ENCODE data around the gene SLA2.

Gene SLA2

DNA sequence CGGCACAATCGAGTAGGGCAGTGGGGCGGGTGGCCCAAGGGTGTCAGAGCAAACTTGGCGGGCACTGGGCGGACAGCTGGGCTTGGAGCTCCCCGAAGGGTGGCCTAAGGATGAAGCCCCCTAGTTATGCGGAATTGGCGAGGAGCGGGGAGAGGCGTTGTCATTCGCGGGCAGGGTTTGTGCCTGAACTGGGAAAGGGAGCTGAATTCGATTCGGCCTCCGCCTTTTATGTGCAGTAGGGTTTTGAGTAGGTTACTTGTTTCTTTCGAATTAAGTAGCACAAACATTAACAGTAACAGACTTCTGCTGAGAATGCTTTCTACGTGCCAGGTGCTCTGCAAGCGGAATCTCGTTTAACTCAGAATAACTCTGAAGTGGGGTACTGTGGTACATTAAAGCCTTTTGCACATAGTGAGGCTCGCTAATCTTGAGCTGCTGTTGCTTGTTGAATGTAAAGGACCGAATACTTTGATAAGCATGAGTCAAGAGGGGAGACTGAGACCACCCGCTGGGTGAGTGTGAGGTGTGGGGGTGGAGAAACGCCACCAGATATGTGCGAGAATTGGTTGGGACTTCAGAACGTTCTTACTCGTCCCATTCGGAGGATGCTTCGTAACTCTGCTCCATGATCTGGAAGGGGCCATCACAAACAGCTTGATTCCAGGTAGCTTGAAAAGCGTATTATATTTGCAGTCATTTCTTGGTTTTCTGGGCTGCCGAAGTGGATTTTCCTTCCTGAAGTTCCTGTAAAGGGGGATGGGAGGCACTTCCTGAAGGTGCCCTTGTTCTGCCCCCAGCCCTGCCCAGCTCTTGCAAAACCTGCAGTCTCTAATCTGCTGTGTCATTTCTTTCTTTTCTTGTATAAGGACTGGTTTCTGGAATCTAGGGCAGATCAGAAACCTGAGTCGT lies 39.6 kb downstream of the SLA2 start:
- DNase-seq: no peak

DNA sequence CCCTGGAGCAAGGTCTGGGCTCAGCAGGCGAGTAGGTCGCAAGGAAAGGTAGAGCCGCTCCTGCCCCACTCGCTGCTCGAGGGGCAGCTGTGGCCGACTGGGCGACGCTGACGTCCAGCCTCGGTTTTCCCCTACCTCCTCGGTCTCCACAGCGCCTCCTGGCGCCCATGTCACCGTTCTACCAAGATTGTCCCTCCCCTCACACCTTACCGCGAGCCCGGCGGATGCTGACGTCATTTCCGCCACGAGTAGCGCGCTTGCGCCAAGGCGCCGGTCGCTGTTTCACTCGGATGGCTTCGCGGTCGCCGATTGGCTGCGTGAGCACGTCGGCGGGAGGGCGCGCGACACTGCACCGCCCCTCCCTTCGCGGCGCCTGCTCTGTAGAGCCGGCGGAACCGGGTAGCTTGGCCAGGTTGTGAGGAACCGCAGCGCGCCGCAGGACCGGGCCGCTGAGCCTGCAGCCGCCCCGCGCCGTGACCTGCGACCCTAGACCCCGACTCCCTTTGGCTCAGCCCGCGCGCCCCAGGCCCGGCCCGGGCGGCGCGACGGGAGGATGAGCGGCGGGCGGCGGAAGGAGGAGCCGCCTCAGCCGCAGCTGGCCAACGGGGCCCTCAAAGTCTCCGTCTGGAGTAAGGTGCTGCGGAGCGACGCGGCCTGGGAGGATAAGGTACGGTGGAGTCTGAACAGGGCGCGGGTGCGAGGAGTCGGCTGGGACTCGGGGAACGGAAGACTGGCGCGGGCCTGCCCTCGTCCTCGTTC lies 40.4 kb downstream of the SLA2 start, which contains the start of gene RAB5IF:
Gene RAB5IF, plus strand, starts transcription at position 381 of the 759 bp plus-strand sequence. Its CDS starts 173 bp downstream, at position 554.
- DNase-seq: peak; percentile 96 to 97

DNA sequence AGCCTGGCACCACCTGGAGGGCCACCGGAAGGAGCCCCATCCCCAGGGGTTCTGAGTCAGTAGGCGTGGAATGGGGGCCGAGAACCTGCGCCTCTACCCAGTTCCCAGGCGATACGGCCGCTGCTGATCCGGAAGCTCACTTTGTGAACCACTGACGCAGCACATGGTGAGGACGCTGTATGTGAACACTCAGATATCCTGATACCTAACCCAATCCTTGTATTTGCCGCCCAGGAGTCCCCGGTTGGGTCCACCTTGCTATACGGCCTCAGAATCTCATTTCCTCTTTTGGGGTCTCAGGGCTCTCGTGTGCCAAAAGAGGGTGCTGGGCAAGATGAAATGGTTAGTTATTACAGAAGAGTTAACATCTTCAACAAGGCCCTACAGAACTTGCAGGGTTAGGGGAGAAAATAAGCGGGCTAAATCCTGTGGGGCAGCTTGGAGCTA lies 41.0 kb downstream of the SLA2 start:
- DNase-seq: no peak

DNA sequence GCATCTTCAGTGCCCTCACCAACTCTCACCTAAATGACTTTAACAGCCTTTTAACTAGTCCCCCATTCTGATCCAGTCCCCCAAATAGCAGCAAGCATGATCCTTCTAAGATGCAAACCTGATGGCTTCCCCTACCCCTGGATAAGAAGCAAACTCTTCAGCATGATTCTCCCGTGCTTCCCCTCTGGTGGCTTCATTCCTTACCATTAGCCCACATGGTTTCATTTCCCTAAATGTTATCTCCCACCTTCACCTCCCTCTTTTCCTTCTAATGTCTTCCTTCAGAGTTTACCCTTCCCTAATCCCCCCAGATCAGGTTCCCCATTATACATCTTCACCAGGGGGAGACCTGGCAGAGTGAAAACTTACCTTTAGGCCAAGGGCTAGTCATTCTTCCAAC lies 44.5 kb downstream of the SLA2 start:
- no peak for DNase-seq

DNA sequence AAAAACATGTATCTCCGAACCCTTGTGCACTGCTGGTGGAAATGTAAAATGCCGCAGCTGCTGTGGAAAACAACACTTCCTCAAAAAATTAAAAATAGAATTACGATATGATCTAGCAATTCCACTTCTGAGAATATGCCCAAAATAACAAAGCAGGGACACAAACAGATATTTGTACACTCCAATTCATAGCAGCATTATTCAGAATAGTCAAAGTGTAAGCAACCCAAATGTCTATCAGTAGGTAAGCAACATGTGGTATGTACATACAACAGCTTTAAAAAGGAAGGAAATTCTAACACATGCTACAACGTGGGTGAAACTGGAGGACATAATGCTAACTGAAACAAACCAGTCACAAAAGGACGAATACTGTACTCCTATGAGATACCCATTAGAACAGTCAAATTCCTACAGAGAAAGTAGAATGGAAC lies 46.1 kb downstream of the SLA2 start:
- DNase-seq: no peak

DNA sequence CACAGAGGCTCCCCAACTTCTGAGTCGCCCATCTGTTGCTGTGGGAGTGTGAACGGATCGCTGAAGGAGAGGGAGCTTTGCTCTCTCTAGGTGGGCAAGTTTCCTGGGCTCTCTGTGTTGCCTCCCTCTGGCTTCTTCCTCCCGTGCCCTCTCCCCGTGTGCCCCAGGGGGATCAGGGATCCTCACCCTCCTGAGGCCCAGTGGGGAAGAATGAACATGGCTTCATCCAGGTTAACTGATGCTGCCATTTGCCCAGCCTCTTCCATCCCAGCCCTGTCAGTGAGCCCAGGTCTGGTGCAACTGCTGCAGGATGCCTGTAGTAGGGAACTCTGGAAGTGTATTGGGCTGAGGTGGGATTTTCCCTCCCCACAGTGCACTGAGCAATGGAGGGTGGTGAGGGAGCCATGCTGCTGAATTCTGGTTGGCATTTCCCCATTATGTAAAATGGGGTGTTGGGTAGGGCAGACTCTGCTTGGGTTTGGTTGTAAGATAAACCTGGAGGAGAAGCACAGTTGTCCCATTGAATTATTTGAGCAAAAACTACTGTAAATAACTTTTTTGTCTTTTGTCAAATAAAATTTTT lies 52.6 kb downstream of the SLA2 start:
- DNase-seq: no peak

DNA sequence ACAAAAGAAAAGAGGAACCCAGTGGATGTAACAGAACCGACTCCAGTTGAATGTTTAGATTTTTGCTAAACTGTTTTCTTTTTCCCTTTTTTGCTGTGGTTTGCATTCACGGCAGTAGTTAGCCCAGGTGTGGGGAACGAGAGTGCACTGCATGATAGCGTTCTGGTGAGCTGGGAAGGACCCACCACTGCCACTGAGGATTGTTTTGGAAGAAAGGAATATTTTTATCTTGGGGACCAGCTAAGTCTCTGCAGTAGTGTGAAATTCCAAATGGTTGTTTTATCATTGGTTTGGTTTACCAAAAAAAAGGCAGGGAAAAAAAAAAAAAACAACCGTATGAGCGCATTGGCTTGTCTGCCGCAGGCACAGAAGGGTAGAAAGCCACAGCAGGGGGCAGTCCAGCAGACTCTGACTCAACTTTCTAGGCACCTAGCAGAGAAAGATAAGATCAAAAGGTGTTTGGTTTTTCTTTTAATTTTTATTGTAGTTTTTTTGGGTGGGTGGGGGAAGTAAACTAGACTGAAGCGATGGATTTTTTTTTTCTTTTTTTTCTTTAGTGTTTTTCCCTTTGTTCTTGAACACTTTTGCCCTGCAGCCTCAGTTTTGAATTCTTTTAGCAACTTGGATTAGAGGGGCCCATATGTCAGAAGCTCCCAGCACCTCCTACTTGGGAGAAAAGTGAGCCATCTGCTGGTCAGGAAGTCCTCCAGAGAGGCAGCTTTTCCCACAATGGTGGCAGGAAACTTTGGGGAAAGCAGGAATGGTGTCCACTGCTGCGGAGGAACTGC lies 53.9 kb downstream of the SLA2 start:
- DNase-seq: peak in 1 of 2 donors; percentile 35

DNA sequence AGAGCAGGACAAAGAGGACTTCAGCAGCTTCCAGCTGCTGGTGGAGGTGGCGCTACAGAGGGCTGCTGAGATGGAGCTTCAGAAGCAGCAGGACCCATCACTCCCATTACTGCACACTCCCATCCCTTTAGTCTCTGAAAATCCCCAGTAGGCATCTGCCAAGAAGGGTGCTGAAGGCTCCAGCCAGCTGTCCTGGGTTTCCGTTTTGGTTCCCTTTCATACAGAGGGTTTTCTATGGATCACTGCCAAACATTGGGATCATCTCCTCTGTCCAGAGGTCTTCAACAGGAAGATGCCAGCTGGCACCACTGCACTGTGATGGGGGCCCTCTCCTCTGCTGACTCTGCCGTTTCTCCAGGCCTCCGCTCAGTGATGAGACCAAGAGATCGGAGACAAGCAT lies 54.7 kb downstream of the SLA2 start:
- no peak for DNase-seq

DNA sequence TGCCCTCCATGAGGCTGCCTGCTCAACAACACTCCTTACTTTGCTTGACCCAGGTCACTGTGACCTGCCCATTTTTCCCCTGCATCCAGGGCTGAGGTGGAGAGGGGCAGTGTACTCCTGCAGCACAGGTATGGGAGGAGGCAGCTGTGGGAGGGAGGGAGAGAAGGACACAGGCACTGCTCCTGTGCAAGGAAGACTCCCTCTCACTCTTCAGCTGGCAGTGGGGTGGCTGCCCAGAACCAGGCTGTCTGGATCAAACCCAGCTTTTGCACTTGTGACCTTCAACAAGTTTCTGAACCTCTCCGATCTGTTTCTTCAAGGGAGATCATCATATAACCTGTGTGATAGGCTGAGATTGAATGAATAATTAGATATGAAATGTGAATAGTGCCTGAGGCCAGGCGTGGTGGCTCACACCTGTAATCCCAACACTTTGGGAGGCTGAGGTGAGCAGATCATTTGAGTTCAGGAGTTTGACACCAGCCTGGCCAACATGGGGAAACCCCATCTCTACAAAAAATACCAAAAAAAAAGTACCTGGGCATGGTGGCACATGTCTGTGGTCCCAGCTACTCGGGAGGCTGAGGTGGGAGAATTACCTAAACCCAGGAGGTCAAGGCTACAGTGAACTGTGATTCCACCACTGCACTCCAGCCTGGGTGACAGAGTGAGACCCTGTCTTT lies 58.5 kb downstream of the SLA2 start:
- no peak for DNase-seq

DNA sequence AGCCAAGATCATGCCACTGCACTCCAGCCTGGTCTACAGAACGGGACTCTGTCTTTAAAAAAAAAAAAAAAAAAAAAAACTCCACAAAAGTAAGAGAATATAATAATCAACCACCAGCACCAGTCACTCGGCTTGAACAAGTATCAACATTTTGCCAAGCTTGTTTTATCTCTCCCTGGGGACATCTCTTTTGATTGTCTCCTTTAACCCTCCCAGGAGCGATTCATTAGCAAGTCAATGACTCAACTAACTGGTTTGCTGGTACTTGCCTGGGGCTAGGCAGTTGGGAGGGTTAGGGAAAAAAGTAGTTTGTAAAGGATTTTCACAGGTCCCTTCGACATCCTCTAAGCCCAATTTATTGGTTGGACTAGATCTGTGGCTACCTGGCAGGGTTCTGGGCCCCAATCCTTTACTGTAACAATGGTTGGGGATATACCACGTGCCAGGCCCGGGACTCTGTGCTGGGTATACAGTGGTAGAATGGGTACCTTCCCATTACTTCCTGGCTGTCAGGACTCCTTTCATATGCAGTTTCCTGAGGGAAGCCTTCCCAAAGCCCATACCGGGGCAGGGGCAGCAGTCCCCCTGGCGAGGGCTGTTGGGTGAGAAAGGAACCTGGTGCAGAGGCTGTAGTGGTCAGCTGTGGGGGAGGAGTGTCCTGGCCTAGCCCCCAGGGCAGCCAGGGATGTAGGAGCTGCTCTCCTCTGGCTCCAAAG lies 60.4 kb downstream of the SLA2 start:
- DNase-seq: no peak

DNA sequence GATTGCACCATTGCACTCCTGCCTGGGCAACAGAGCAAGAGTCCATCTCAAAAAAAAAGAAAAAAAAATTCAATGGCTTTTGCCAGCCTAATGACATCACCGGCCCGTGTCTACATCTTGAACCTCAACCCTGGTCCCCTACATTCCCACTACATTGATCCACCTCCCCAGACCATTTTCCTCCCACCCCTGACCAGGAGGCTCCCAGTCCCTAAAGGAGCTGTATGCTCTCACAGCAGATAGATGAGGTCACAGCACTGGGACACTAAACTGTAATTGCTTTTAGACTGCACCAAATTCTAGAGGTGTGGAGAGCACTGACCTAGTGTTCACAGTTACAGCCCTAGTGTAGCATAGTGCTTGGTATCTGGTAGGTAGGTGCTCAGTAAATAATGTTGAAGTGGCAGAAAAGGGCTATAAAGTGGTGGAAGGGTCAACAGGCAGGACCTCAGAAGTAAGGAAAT lies 61.9 kb downstream of the SLA2 start:
- DNase-seq: no peak

DNA sequence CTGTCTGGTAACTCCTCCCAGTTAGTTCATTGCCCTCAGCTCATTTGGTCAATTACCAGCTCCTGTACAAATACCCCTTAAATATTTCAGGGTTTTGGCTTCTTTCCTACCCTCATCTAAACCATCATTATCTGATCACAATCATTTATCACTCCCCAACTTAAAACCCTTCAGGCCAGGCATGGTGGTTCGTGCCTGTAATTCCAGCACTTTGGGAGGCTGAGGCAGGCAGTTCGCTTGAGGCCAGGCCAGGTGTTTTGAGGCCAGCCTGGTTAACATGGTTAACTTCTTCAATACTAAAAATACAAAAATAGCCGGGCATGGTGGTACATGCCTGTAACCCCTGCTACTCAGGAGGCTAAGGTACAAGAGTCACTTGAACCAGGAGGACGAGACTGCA lies 63.2 kb downstream of the SLA2 start:
- DNase-seq: no peak

DNA sequence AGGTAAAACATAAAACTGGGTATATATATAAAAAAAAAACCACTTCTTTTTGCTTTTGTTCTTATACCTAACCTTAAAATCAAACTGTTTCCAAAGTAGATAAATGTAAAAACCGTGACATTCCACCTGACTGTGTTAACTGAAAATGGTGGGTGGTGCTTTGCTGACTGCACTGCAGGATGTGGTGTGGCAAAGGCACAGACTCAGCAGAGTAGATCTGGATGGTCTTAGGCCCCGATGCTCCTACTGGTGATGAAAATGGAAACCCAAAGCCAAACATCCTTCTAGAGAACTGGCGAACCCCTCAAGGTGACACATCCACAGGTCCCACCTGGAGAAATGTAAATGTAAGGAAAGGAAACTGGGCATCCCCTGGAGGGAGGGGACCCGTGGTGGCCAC lies 63.7 kb downstream of the SLA2 start:
- no peak for DNase-seq

DNA sequence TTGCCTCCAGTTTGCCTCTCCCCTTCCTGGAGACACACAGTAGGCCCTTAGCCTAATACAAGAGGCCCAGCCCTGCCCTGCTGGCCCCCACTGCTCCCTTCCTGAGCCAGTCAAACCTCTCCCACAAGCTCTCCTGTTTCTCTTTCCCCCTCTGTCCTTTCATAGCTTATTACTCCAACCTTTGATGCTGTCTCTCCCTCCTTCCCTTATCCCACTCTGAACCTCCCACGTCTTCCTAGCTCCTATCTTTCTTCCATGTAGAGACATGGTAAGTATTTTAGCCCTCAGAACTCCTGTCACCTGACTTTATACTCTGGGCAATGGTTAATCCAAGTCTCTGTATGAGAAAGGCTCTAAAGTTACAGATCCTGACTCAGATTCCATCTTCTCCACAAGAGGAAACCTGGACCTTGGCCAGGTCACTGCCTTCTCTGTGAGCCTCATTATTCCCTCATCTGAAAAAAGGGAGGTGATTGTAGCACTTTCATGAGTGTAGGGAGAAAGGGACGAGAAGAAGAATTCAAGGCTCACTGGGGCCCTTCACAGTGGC lies 65.9 kb downstream of the SLA2 start:
- no peak for DNase-seq

DNA sequence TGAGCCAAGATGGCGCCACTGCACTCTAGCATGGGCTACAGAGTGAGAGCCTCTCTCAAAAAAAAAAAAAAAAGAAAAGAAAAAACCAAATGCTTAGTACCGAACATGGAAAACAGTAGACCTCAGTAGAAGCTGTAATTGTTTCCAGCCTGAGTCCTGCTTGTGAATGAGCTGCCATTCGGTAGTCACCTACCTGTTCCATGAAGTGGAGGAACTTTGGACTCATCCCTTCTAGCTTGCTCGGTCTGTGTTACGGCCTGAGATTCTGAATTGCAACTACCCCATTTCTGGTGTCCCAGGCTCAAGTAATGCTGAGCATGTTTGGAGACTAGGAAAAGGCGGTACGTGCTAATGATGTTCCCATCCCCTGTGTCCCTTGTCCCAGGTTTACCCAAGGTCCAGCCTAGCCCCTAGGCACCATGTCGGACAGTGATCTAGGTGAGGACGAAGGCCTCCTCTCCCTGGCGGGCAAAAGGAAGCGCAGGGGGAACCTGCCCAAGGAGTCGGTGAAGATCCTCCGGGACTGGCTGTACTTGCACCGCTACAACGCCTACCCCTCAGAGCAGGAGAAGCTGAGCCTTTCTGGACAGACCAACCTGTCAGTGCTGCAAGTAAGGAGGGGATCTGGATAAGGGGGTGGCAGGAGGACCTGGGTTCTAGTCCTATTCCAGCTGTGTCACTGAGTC lies 67.5 kb downstream of the SLA2 start:
- no peak for DNase-seq

DNA sequence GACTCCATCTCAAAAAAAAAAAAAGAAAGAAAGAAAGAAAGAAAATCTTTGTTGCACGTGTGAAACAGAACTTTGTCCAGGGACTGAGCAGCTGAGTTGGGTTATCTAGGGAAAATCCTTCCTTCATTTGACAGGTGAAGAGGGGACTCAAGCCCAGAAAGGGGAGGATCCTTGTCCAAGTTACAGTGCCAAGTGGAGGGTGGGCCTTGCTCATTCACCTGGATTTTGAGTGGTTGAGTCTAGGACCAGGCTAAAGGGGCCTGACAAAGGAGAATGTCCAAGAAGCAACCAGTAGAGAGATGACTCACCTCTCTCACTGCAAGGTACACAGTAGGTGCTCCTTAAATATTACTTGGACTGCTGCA lies 69.9 kb downstream of the SLA2 start:
- no peak for DNase-seq

DNA sequence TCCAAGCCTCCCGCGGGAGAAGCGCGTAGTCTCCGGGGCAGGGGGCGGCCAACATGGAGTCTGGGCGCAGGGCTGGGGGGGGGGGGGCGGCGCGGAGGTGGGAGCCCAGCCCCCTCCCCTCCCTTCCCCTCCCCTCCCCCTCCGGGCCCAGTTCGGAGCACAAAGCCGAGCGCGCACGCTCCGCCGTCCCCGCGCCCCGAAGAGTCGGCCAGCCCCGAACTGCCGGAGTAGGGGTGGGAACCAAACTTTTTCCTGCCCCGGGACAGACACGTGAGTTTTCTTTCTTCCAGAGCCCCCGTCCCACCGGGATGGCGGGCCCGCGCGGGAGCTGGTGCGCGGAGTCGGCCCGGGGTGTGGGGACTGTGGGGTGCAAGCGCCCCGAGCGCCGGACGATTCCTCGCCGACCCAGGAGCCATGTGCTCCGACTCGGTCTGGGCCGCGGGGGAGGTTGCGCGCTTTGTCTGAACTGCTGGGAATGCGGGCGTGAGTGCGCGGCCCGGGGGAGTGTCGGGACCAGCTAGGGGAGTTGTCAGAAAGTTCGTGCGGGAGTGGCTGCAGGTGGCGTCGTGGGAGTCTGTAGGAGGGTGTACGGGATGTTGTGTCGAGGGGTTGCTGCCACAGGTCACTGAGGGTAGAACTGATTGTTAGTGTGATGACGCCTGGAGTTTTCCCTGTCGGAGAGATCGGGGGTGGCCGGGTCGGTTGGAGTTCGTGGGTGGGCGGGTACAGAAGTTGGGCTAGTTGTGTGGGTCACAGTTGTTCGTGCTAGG lies 71.4 kb downstream of the SLA2 start:
- no peak for DNase-seq

DNA sequence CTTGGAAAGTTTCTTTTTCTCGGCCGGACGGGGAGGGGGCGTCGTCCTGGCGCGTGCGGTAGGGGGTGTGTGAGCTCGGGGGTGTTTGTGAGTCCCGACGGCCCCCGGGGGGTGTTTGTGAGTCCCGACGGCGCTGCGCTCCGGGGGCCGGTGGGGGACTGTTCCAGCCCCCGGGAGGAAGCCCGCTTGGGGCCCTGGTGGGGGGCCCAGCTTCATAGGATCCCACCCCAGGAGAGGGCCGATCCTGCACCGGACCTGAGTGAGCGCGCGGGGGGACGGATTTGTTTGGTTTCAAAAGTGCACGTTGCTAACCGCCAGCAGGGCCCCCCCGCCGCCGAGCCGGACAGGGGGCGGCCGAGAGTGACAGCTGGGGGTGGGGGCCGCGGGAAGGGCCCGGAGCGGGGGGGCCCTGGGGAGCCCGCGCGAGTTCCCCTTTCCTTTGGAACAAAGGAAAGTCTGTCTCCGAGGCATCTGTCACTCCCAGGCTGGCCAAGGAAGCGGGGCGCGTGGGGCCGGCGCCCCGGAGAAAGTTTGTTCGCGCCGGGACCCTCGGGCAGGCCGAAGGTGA lies 72.1 kb downstream of the SLA2 start:
- DNase-seq: peak; percentile 26 to 29
